IMR-90 (cell line): ENCODE results near the gene PPM1K. TPM values are rescaled to one million over a fixed set of nuclear protein-coding genes. Genes with fewer than 3 reads are reported as not detected.

Experiments
- ATAC-seq: fragments of 200-7000 bp; cut with Tn5 transposase; 2 replicates; pipeline ENCODE4 v1.9.1; 2020; ENCODE audit warnings: low read depth, mild to moderate bottlenecking, moderate library complexity
- BruUV-seq: library from RNA; stranded (reverse); fragments of 400-500 nt; replicated peaks from 2 replicates; lab custom pipeline; 2021; lab: Mats Ljungman, UMichigan
- CTCF ChIA-PET: fragments of 300-600 bp; formaldehyde crosslinking; extraction: SDS; loops from one replicate; lab custom pipeline; 2021; ENCODE audit warnings: antibody characterized with exemption; lab: Yijun Ruan, JAX
- POLR2A ChIA-PET: fragments of 300-600 bp; sonication (Branson Sonifier 250); formaldehyde crosslinking; loops from one replicate; lab custom pipeline; 2022; ENCODE audit warnings: antibody characterized with exemption; ENCODE audit not compliant: unreplicated experiment; lab: Charles Lee
- DNase-seq: peaks from one replicate; pipeline ENCODE4 v3.0.0; 2013
- H2AFZ ChIP-seq: replicated peaks from 2 replicates; pipeline ENCODE3; 2013; ENCODE audit warnings: low read length, mild to moderate bottlenecking; ENCODE audit not compliant: poor library complexity
- H2AK5ac ChIP-seq: 2 replicates; pipeline ENCODE4 v1.6.1; 2013; ENCODE audit warnings: low read depth, low read length, inconsistent platforms
- H2AK9ac ChIP-seq: replicated peaks from 2 replicates; pipeline ENCODE3; 2013; ENCODE audit warnings: mild to moderate bottlenecking, low read depth, low read length, moderate library complexity; ENCODE audit not compliant: poor library complexity
- H2BK120ac ChIP-seq: 2 replicates; pipeline ENCODE4 v1.6.1; 2013; ENCODE audit warnings: low read depth, low read length, inconsistent platforms
- H2BK15ac ChIP-seq: 3 replicates; pipeline ENCODE4 v1.6.1; 2013; ENCODE audit warnings: low read depth, low read length, inconsistent platforms
- H2BK20ac ChIP-seq: 2 replicates; pipeline ENCODE4 v1.6.1; 2013; ENCODE audit warnings: low read depth, mild to moderate bottlenecking, inconsistent platforms, low read length, moderate library complexity
- H2BK5ac ChIP-seq: 2 replicates; pipeline ENCODE4 v1.6.1; 2013; ENCODE audit warnings: mild to moderate bottlenecking, low read depth, low read length, inconsistent platforms; ENCODE audit not compliant: poor library complexity, severe bottlenecking
- H3K14ac ChIP-seq: replicated peaks from 2 replicates; pipeline ENCODE4 v1.6.1; 2013; ENCODE audit warnings: low read depth, low read length, inconsistent platforms
- H3K18ac ChIP-seq: 2 replicates; pipeline ENCODE4 v1.6.1; 2013; ENCODE audit warnings: low read depth, low read length, control low read depth
- H3K23ac ChIP-seq: 2 replicates; pipeline ENCODE4 v1.6.1; 2013; ENCODE audit warnings: low read depth, low read length, inconsistent platforms
- H3K27ac ChIP-seq: 2 replicates; pipeline ENCODE4 v1.5.1; 2013; ENCODE audit warnings: mild to moderate bottlenecking, control low read depth, low read length; ENCODE audit not compliant: insufficient read depth
- H3K27me3 ChIP-seq: 2 replicates; pipeline ENCODE4 v1.6.1; 2013; ENCODE audit warnings: low read length; ENCODE audit not compliant: control insufficient read depth, insufficient read depth
- H3K36me3 ChIP-seq: 2 replicates; pipeline ENCODE4 v1.6.1; 2013; ENCODE audit warnings: low read length, mixed read lengths; ENCODE audit not compliant: control insufficient read depth, insufficient read depth
- H3K4ac ChIP-seq: 2 replicates; pipeline ENCODE4 v1.6.1; 2013; ENCODE audit warnings: low read depth, low read length, inconsistent platforms
- H3K4me1 ChIP-seq: 2 replicates; pipeline ENCODE4 v1.6.1; 2013; ENCODE audit warnings: low read length, mixed read lengths; ENCODE audit not compliant: control insufficient read depth, insufficient read depth
- H3K4me2 ChIP-seq: 2 replicates; pipeline ENCODE4 v1.6.1; 2013; ENCODE audit warnings: low read depth, mild to moderate bottlenecking, control low read depth, low read length, moderate library complexity
- H3K4me3 ChIP-seq: 2 replicates; pipeline ENCODE4 v1.5.1; 2013; ENCODE audit warnings: low read depth, mild to moderate bottlenecking, control low read depth, low read length, moderate library complexity; ENCODE audit not compliant: insufficient read depth
- H3K56ac ChIP-seq: 2 replicates; pipeline ENCODE4 v1.6.1; 2013; ENCODE audit warnings: low read length, inconsistent platforms; ENCODE audit not compliant: insufficient read depth; ENCODE audit errors: extremely low read depth
- H3K79me1 ChIP-seq, 2 experiments: 2 replicates each; pipeline ENCODE4 v1.6.1; 2013; ENCODE audit warnings: low read length in 2 of 2, inconsistent platforms in 1 of 2, low read depth in 1 of 2
- H3K9ac ChIP-seq: 2 replicates; pipeline ENCODE4 v1.6.1; 2013; ENCODE audit warnings: low read depth, low read length, control low read depth
- H3K9me1 ChIP-seq: 2 replicates; pipeline ENCODE4 v1.6.1; 2013; ENCODE audit warnings: low read length, inconsistent platforms; ENCODE audit not compliant: insufficient read depth
- H3K9me3 ChIP-seq: 2 replicates; pipeline ENCODE4 v1.6.1; 2013; ENCODE audit warnings: low read length; ENCODE audit not compliant: control insufficient read depth, insufficient read depth
- H4K20me1 ChIP-seq: 2 replicates; pipeline ENCODE4 v1.6.1; 2013; ENCODE audit warnings: low read length, inconsistent platforms; ENCODE audit not compliant: insufficient read depth
- H4K5ac ChIP-seq: 2 replicates; pipeline ENCODE4 v1.6.1; 2013; ENCODE audit warnings: mild to moderate bottlenecking, low read depth, low read length, control low read depth
- H4K8ac ChIP-seq, 2 experiments: 2 replicates each; pipeline ENCODE4 v1.6.1; 2013; ENCODE audit warnings: low read depth in 2 of 2, low read length in 2 of 2, control low read depth in 1 of 2, inconsistent platforms in 1 of 2
- H4K91ac ChIP-seq: 2 replicates; pipeline ENCODE4 v1.6.1; 2013; ENCODE audit warnings: low read depth, low read length, inconsistent platforms; ENCODE audit not compliant: insufficient read depth
- BHLHE40 ChIP-seq: fragments of 150-350 bp; IDR thresholded peaks from 2 replicates; pipeline ENCODE4 v1.6.1; 2016; ENCODE audit warnings: mild to moderate bottlenecking, low read depth, low read length
- CEBPB ChIP-seq: IDR thresholded peaks from 2 replicates; pipeline ENCODE4 v1.6.1; 2012; ENCODE audit warnings: low read depth, low read length, improper control_type of control experiment
- CHD1 ChIP-seq: IDR thresholded peaks from 2 replicates; pipeline ENCODE4 v1.6.1; 2012; ENCODE audit warnings: low read depth, low read length, improper control_type of control experiment
- FOS ChIP-seq: fragments of 150-350 bp; IDR thresholded peaks from 2 replicates; pipeline ENCODE4 v1.6.1; 2016; ENCODE audit warnings: low read depth, low read length
- MAFK ChIP-seq: IDR thresholded peaks from 2 replicates; pipeline ENCODE4 v1.6.1; 2012; ENCODE audit warnings: low read depth, low read length, improper control_type of control experiment
- MXI1 ChIP-seq: IDR thresholded peaks from 2 replicates; pipeline ENCODE4 v1.6.1; 2012; ENCODE audit warnings: low read depth, mild to moderate bottlenecking, low read length, moderate library complexity, borderline replicate concordance
- NFE2L2 ChIP-seq: fragments of 150-350 bp; IDR thresholded peaks from 2 replicates; pipeline ENCODE4 v1.6.1; 2016; ENCODE audit warnings: low read depth, mild to moderate bottlenecking, low read length
- POLR2A ChIP-seq: IDR thresholded peaks from 2 replicates; pipeline ENCODE4 v1.6.1; 2012; ENCODE audit warnings: mild to moderate bottlenecking, low read depth, low read length
- RAD21 ChIP-seq: IDR thresholded peaks from 2 replicates; pipeline ENCODE4 v1.6.1; 2012; ENCODE audit warnings: low read length, improper control_type of control experiment
- RCOR1 ChIP-seq: IDR thresholded peaks from 2 replicates; pipeline ENCODE4 v1.6.1; 2012; ENCODE audit warnings: mild to moderate bottlenecking, low read length, improper control_type of control experiment; ENCODE audit not compliant: insufficient replicate concordance
- SMC3 ChIP-seq: fragments of 150-350 bp; IDR thresholded peaks from 2 replicates; pipeline ENCODE4 v1.6.1; 2016; ENCODE audit warnings: low read depth, mild to moderate bottlenecking, antibody characterized with exemption, low read length, moderate library complexity
- WGBS, 2 experiments: methylation state at CpG; one replicate each; pipeline versions ENCODE4 v1.1.5 to v1.1.7; 2013; ENCODE audit warnings: missing lambda C conversion rate in 2 of 2; ENCODE audit not compliant: insufficient read length in 1 of 2; ENCODE audit errors: extremely low coverage in 2 of 2; 5-methylcytosine and 5-hydroxymethylcytosine counted together
- dilution Hi-C: fragments of 300-500 bp; cut with HindIII; formaldehyde crosslinking; loops from one replicate; pipeline ENCODE4 v1.14.3; 2018; ENCODE audit warnings: low sequenced_read_pairs; ENCODE audit not compliant: unreplicated experiment
- in situ Hi-C: fragments of 300-500 bp; cut with MboI; formaldehyde crosslinking; loops from 3 replicates; pipeline ENCODE4 v1.14.3; 2019; ENCODE audit warnings: low sequenced_read_pairs, inconsistent platforms, mixed read lengths
- intact Hi-C: fragments of 100-400 bp; cut with micrococcal nuclease; formaldehyde crosslinking; loops from 2 replicates; pipeline ENCODE4 v1.10.0; 2022
- polyA plus RNA-seq, 3 experiments: library from polyadenylated mRNA; depleted of rRNA; stranded (reverse); fragments of >200 nt; gene quantifications; 2 replicates each; pipeline ENCODE4 v1.2.3, GENCODE V29; 2012; ENCODE audit warnings: low replicate concordance in 1 of 3
- total RNA-seq: library from RNA; depleted of rRNA; stranded (reverse); fragments of >200 nt; gene quantifications from 2 replicates; pipeline ENCODE4 v1.2.3, GENCODE V29; 2012
- TF ChIP-seq, protein P1 (sequence below): conservative IDR thresholded peaks from 2 replicates; pipeline ENCODE4 v1.5.1; 2012; ENCODE audit warnings: mild to moderate bottlenecking, low read depth, low read length, improper control_type of control experiment

PPM1K gene
- total and polyA plus RNA-seq, 2 of the 4 experiments (the other 2 are of a cell fraction) = 6.1 to 11.5 TPM

DNA sequence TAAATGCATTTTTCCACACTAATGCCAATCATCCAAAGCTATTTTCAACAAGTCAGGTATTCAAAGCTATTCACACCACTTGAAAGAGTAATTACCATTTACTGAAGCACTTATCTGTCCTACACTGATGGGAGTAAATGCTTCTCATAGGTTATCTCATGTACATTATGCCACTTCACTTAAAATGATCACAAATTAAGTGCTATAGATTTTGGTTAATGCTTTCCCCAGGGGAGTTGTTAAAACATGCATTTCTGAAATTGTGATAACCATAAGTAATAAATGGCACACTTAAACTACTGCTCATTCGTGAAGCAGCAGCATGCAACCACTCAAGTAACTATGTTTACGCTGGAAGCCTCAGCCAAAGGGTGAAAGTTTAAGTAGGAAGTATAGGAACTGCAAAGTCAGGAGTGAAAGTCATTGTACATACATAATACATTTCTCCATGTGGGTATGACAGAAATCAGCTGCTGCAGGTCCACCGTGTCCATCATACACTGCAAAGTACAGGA is 6.6 kb downstream of the PPM1K start:
- no peak for ATAC-seq
- H3K14ac ChIP-seq = no peak overlapping the region
- H4K5ac ChIP-seq = no peak overlapping the region
- TF ChIP-seq NFE2L2 (no peak), RCOR1 (no peak), RAD21 (no peak), MXI1 (no peak), FOS (no peak), SMC3 (no peak), MAFK (no peak), POLR2A (no peak), BHLHE40 (no peak), CEBPB (no peak), CHD1 (no peak)
- TF ChIP-seq, protein P1, sequence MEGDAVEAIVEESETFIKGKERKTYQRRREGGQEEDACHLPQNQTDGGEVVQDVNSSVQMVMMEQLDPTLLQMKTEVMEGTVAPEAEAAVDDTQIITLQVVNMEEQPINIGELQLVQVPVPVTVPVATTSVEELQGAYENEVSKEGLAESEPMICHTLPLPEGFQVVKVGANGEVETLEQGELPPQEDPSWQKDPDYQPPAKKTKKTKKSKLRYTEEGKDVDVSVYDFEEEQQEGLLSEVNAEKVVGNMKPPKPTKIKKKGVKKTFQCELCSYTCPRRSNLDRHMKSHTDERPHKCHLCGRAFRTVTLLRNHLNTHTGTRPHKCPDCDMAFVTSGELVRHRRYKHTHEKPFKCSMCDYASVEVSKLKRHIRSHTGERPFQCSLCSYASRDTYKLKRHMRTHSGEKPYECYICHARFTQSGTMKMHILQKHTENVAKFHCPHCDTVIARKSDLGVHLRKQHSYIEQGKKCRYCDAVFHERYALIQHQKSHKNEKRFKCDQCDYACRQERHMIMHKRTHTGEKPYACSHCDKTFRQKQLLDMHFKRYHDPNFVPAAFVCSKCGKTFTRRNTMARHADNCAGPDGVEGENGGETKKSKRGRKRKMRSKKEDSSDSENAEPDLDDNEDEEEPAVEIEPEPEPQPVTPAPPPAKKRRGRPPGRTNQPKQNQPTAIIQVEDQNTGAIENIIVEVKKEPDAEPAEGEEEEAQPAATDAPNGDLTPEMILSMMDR = no peak
- no peaks in the 10 kb centered on the region; the same call in 1 of the 2 replicates for H3K9me1 ChIP-seq
- no peak overlapping the region for H2BK5ac ChIP-seq
- ChIA-PET CTCF (interaction anchor here (0.6 kb wide), 1 partner anchor 32 kb away, joined by 3 read pairs; no protein-coding TSS in a partner anchor), POLR2A (no interaction called here)
- intact Hi-C loops (no loop called here), dilution Hi-C loops (no loop called here), in situ Hi-C loops (no loop called here)
- no peak overlapping the region for H3K9ac ChIP-seq
- 78% methylated on average over 1 of the region's 3 CpGs; no CpG with 5 or more reads in 1 of the 2 experiments for WGBS, 2 experiments
- no peak overlapping the region for H4K91ac ChIP-seq
- no TSS peak for BruUV-seq
- no peaks in the 10 kb centered on the region for H3K4me1 ChIP-seq
- H2BK15ac ChIP-seq = no peak overlapping the region
- H3K23ac ChIP-seq = no peak overlapping the region
- H3K4me2 ChIP-seq = no peak overlapping the region
- no peak overlapping the region for H3K4ac ChIP-seq
- H4K20me1 ChIP-seq = no peaks in the 10 kb centered on the region
- H2AK5ac ChIP-seq = no peak overlapping the region
- H3K9me3 ChIP-seq = peaks cover 4% of the 10 kb centered on the region; the same call in 1 of the 2 replicates
- DNase-seq = no peak
- no peak overlapping the region for H3K56ac ChIP-seq
- no peak overlapping the region for H2AK9ac ChIP-seq
- H2BK120ac ChIP-seq = no peak overlapping the region
- no peak overlapping the region for H2AFZ ChIP-seq
- H3K18ac ChIP-seq = no peak overlapping the region
- no peak overlapping the region for H3K27ac ChIP-seq
- no peak overlapping the region for H3K4me3 ChIP-seq
- no peak overlapping the region for H2BK20ac ChIP-seq
- peaks cover 8 to 18% of the 10 kb centered on the region in 2 experiments; a peak in 3 of 4 replicates for H3K79me1 ChIP-seq
- no peaks in the 10 kb centered on the region for H3K27me3 ChIP-seq
- no peaks in the 10 kb centered on the region for H3K36me3 ChIP-seq
- H4K8ac ChIP-seq = no peak overlapping the region
